ENCODE results near the gene FAM184B.

- TF ChIP-seq CTCF (IDR thresholded peaks at IDR 0.05; ENCODE audit: low read length) = no peak
- no peak for TF ChIP-seq EZH2 (IDR thresholded peaks at IDR 0.05; ENCODE audit: borderline replicate concordance, low read length)
These were observed 65.9 kb downstream of the FAM184B start for GRCh38 chr4:17715511-17715910.
